GM21447 (cell line): Measurements from ENCODE around the gene SFXN3.

Experiments used
- ATAC-seq: cut with Tn5 transposase; IDR thresholded peaks from one replicate; pipeline ENCODE4 v1.9.1; 2021; ENCODE audit not compliant: unreplicated experiment

Gene SFXN3

DNA sequence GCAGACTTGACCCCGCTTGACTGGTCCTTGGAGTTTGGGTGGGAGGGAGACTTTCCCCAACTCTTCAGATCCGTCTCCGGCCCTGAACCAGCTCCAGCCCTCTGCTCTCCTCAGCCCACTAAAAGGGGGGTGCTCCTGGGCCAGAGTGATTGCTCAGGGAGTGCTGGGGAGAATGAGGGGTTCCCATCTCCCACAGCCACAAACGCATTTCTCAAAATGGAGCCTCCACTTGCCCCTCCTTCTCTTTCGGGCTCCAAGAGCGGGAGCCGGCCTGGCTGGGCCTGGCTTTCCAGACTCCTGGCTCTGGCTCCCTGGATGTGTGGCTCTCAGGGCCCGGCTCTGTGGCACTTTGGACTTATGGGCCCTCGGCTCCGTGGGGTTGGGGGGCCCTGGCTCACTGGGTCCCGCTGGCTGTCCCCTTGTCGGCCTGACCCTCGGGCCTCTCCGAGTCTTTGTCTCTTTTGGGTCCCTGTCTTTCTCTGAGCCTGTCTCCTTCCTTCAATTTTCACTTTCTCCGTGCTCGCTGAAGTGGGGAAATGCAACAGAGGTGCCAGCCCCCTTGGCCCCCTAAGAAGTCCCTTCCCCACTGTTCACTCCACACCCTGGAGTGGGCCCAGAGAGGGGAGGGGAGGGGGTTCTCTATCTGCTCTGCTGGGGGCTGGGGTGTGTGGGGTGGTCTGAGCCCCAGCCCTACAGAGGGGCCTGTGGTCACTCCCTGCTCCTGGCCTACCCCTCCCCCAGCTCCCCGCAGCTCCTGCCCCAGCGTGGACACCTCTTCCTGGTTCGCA lies 30.7 kb upstream of the SFXN3 start:
- no peak for ATAC-seq

DNA sequence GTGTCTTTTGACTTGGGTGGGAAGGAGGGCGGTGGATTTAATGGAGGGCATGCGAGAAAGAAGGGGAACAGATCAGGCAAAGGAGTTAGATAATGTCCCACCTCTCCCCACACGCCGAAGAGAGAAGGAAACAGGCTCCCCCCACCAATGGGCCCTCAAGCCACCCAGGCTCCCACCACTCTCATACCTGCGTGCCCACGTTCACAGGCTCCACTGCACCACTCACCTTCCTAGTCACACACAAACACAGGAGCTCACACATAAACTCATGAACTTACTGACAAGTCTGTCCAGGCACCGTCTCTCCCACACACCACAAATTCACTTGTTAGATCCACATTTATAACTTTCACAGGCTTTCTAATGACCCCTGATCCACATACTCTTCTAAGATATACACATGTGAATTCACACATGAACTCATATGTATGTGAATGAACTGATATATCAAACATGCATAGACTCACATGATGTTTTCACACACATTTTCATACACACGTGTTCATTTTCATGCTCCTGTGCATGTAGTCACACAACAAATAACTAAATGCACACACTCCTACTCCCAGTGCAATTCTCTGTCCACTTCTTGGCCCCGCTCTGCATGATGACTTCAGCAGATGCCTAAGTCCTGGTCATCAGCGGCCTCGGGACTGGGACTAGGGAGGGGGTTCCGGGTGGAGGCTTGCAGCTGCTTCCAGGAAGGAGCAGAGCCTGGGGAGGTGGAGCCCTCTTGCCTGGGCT lies 29.9 kb upstream of the SFXN3 start:
- ATAC-seq: no peak

DNA sequence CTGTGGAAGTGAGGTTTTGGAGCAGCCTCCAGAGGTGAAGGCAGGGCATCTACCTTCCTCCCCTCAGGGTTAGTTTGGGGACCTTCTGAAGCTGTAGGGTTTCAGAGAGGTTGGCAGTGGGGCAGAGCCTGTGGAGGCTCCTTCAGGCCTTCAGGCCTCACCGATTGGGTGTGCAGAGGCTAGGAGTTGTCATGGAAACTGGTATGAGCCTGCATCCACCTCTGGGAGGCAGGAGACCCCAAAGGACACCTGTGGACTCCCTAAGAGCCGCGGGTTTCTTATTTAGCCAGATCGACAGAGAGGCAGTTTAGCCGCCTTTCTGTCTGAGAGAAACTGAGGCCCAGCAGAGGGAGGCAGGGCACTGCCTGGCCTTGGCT lies 29.4 kb upstream of the SFXN3 start:
- ATAC-seq: no peak

DNA sequence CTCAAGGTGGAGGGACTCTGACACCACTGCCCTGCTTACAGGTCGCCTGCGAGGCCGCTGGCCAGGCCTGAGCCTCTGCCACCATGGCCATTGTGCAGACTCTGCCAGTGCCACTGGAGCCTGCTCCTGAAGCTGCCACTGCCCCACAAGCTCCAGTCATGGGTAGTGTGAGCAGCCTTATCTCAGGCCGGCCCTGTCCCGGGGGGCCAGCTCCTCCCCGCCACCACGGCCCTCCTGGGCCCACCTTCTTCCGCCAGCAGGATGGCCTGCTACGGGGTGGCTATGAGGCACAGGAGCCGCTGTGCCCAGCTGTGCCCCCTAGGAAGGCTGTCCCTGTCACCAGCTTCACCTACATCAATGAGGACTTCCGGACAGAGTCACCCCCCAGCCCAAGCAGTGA lies 28.6 kb upstream of the SFXN3 start:
- no peak for ATAC-seq

DNA sequence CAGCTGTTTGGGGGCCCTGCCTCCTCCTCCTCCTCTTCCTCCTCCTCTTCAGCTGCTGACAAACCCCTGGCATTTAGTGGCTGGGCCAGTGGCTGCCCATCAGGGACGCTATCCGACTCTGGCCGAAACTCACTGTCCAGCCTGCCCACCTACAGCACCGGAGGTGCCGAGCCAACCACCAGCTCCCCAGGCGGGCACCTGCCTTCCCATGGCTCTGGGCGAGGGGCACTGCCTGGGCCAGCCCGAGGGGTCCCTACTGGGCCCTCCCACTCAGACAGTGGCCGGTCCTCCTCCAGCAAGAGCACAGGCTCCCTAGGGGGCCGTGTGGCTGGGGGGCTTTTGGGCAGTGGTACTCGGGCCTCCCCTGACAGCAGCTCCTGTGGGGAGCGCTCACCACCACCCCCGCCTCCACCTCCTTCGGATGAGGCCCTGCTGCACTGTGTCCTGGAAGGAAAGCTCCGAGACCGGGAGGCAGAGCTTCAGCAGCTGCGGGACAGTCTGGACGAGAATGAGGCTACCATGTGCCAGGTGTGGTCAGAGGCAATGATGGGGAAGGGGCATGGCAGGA lies 27.3 kb upstream of the SFXN3 start:
- no peak for ATAC-seq

DNA sequence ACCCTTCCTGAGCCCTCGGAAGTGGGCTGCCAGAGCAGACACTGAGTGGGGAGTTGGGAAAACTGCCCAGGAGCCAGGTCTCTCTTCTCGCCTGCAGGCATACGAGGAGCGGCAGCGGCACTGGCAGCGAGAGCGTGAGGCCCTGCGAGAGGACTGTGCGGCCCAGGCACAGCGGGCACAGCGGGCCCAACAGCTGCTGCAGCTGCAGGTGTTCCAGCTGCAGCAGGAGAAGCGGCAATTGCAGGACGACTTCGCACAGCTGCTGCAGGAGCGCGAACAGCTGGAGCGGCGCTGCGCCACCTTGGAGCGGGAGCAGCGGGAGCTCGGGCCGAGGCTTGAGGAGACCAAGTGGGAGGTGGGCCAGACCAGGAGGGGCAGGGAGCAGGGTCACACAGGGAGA lies 25.7 kb upstream of the SFXN3 start:
- no peak for ATAC-seq

DNA sequence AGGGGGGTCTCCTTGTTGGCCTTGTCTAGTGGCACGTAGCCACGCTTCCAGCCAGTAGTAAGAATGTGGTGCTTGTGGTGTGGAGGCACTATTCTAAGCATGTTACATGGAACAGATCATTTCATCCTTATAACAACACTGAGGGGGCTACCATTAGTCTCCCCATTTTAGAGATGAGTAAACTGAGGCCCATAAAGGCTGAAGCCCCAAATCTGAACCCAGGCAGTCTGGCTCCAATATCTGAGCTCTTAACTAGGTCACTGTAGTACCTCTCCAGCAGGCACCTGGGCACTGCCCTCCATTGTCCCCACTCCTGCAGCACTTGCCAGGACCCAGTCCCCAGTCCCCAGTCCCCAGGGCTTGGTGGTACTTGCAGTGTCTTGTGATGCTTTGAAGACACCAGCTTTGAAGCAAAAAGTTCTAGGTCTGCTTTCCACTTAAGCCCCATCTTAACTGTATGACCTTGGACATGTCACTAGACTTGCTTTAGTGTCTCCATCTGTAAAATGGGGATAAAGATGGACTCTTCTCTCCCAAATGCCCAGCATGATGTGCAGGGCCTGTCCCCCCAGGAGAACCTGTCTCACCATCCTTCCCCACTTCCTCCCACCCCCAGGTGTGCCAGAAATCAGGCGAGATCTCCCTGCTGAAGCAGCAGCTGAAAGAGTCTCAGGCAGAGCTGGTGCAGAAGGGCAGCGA lies 25.0 kb upstream of the SFXN3 start:
- ATAC-seq: no peak

DNA sequence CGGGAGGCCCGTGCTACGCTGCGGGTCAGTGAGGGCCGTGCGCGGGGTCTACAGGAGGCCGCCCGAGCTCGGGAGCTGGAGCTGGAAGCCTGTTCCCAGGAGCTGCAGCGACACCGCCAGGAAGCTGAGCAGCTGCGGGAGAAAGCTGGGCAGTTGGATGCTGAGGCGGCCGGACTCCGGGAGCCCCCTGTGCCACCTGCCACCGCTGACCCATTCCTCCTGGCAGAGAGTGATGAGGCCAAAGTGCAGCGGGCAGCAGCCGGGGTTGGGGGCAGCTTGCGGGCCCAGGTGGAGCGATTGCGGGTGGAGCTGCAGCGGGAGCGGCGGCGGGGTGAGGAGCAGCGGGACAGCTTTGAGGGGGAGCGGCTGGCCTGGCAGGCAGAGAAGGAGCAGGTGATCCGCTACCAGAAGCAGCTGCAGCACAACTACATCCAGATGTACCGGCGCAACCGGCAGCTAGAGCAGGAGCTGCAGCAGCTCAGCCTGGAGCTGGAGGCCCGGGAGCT lies 24.4 kb upstream of the SFXN3 start:
- no peak for ATAC-seq

DNA sequence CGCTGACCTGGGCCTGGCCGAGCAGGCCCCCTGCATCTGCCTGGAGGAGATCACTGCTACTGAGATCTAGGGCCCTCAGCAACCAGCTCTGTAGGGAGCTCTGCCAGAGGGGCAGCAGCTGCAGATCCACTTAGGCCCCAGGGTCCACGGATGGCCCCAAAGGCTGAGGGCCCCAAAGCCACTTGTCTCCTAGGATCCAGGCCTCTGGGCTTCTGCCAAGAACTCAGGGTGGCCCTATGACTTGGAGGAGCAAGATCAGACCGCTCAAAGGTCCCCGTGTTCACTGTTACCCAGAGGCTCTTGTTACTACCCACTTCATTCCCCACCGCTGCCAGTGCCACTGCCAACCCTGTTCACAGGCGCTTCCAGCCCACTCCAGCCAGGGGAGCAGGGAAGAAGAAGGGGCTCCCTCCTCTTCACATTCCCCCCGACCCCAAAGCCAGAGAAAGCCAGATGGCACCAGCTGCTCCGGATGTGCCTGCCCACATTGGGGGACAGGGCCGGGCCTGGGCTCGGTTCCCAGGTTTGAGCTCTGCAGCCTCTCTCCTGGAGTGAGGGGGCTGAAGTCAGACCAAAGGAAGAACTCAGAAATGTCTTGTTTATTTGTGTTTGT lies 23.8 kb upstream of the SFXN3 start:
- ATAC-seq: no peak

DNA sequence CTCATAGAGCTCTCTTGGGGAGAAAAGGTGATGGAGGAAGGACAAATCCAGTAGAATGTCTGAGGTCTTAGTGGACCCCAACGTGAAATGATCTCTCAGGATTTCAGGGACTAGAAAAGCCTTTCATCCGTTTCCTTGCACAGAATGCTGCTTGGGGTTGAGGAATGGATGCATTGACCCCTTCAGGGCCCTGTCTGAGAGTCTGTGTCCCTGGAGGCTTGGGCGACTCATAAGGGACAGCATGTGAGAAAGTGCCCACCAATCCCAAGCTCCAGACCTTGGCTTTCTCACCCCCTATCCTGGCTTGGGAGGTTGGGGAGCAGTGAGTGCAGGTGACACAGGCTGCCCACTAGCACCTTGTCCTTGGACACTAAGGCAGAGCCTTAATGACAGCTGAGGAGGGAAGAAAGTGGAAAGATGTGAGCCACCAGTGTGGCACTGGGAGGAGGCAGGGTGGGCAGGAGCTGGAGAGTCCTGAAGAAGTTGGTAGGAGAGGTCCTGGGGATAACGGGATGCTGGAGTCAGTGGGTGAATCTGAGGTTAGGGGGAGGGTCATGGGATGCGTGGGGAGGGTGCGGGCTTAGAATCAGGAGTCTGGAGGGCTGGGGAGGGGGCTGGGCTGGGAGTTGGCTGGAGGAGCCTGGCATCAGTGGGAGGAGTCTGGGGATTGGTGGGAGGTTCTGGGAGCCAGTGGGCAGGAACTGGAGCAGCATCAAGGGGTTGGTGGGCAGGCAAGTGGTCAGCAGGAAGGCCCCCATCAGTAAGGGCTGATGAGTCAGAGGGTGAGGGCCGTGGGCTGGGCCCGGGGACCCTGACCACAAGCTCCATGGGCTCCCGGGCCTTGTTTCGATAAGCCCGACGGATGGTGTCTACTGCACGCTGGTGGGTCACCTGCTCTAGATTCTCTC lies 22.9 kb upstream of the SFXN3 start:
- no peak for ATAC-seq

DNA sequence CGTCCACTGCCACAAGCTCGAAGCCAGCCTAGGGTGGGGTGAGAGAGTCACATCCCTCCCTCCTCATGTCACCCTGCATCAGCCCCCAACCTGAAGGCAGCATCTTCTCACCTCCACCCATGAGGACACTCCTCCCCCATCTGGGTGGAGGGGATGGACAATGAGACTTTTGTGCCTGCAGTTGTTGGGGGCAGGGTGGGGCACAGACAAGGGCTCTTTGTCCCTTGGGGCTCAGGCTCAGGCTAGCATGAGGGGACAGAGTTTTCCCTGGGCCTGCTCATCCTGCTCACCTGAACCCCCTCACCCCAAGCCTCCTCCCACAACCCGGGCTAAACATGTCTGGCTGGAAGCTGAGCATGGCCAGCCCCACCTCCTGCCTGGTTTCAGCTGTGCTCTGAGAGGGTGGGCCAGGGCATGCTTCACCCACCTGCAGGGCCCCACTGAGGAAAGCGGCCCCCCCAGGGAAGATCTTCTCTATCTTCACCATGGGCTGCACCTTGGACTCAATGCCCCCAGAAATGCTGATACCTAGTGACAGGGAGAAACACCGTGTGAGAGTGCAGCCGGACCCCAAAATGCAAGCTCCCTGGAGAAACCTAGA lies 22.1 kb upstream of the SFXN3 start:
- no peak for ATAC-seq

DNA sequence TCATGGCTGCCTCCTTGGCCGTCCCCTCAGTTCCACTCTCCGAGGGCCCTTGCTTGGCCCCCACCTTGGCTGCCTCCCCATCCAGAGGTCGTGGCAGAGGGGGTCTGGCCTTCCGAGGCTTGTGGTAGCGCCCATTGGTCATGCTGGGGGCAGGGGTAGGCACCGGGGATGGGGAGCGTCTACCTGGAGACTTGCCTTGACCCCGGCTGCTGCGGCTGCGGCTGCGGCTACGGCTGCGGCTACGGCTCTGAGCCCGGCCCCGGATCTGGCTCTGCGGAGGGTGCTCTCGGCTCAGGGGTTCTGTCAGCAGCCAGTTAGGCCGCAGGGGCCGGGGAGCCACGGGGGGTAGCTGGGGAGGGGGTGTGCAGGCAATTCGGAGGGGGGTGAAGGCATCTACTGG lies 20.7 kb upstream of the SFXN3 start:
- no peak for ATAC-seq

DNA sequence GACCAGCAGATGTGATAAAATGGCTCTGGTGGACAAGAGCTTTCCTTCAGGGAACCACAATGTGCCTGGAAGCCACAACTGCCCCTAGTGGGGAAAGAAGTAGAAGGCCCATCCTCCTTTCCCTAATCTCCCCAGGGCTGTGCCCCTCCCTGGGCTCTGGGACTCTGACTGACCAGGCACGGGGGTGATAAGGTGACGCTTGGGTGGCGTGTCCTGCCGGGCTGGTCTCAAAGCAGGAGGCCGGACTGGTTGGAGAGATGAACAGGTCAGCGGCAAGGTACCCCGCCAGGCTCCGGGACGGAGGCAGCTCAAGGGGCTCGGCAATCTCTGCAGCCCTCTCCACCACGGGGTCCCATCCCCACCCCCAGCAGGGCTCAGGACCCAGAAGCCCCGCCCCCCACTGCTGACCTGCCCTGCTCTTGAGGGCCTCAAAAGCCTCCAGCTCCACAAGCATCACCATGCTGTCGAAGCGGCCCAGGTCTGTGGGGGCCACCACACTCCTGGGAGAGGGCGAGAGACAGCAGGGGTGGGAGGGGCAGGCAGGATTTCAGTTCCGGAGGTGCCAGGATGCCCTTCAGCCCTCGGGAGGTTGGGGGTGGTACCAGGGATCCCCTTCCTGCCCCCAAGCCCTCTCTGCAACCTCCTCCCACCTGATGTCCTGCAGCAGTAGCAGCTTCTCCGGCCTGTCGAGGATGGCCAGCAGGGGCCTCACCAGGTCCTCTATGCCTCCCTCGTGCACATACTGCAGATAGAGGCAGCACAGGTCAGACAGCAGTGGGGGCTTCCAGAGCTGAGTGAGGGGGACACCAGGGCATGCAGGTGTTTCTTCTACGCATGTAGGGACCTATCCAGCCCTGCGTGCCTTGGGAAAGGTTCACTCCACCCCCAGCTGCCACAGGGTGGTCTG lies 19.3 kb upstream of the SFXN3 start:
- no peak for ATAC-seq

DNA sequence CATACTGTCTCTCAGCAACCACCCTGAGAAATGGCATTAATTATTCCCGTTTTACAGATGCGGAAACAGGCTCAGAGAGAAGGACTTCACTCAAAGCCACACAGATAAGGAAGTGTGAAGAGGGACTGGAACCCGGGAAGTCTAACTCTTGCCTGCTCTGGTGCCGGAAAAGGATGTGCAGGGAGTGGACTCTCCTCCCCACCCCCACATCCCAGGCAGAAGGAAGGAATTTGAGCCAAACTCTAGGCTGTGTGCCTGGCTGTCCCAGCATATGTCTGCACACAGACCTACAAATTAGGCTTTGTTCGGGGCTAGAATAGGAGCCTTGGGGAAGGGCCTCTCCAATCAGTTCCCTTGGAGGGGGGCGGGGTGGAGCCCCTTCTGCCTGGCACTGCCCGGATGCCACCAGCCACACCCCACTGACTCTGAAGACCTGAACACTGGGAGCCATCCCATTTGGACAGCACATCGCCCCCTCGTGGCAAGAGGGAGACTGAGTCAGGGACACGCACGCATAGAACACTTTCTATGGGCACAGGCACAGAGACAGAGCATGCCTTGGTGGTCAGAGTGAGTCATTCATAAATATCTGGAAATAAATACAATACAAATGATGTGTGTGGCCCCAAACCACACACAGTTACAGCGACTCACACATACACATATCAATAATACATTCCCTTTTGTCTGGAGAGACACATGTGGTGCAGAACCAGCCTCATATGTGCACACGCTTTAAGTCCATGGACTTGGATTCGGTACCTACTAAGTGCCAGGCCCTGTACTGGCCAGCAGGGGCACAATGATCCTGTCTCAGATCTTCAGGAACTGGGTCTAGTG lies 18.3 kb upstream of the SFXN3 start:
- ATAC-seq: peak; percentile 88

DNA sequence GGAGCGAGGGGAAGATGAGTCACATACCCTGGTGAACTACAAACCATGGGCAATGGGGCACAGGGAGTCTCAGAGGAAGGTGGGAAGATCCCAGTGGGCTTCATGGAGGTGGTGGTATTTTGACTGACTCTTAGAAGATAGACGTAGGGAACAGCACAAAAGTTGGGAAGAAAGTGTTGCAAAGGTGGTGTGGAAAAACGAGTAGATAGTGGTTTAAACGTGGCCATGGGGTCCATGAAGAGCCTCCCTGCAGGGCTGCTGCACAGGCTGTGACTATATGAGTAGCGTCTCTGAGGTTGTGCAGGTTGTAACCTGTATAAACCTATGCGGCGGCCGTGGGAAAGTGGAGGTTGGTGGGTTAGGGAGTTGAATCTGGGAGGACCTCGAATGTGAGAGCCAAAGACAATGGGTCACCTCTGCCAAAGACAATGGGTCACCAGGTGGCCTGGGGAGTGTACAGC lies 17.6 kb upstream of the SFXN3 start:
- ATAC-seq: no peak

DNA sequence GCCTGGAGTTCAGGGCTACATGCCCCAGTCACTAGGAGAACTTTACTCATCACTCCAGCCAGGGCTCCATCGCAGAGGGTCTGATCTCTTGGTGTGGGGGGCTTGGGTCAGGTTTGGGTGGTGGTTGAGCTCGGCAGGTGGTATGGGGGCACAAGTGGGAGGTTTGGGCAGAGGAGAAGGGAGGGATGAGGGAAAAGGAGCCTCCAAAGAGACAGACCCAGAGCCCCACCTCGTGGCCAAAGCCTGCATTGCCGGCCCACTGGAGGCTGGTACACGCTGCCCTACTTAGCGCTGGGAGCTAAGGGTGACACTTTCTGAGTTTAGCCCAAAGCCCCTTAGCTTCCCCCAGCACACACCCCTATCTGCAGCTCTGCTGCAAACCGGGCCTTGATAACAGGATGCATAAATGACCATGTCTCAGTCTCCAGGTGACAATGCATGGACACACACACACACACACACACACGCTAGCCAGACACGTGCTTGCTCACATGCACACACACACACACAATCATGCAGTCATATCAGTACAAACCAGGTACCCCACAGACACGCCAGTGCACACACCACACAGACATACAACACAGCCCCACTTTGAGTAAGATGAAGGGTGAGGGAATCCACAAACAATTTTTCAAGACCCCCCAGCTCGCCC lies 16.7 kb upstream of the SFXN3 start:
- ATAC-seq: no peak

DNA sequence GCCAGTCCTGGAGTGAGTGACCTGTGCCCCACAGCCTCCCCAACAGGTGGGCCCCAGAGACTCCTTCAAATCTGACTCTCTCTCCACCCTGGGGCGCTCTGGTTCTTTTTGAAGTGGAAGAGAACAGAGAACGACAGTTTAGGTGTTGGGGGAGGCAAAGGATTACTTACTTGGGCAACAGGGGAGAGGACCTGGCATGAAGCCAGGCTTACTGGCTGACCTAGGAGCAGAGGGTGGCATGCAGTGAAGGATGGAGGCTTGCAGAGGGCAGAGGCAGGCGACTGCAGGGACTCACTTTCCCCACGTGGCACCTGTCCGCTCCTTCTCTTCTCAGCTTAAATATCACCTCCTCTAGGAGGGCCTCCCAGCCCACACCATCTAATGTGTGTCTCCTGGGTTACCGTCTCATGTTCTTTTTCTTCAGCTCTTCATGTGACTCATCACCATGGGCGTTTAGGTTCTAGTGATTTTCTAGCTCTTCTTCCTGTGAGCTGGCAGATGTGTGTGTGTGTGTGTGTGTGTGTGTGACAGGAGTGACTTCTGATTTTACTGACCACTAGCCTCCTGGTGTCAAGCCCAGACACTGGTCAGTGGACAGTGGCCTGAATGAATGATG lies 16.0 kb upstream of the SFXN3 start:
- ATAC-seq: no peak
